Prostate gland (tissue), 2 donors: ENCODE measurements around the gene FBXW9.

ENCODE experiments used
- POLR2A ChIP-seq: fragments of 450-650 bp; IDR thresholded peaks from one replicate; pipeline ENCODE4 v1.6.1; 2016; ENCODE audit warnings: antibody characterized with exemption, mild to moderate bottlenecking
- POLR2AphosphoS5 ChIP-seq: sonication (generic); formaldehyde crosslinking; IDR thresholded peaks from one replicate; pipeline ENCODE4 v1.6.1; 2017; ENCODE audit warnings: antibody characterized with exemption
- TF ChIP-seq, protein P1 (sequence below), 4 experiments: fragments of 200-600 bp in 2 of 4; fragments of 450-650 bp in 2 of 4; sonication (generic) in 2 of 4; IDR thresholded peaks; 1 replicate in 3 of 4; 2 replicates in 1 of 4; pipeline ENCODE4 v1.5.1; 2016 to 2019; ENCODE audit warnings: antibody characterized with exemption in 4 of 4, mild to moderate bottlenecking in 2 of 4, moderate library complexity in 2 of 4

DNA sequence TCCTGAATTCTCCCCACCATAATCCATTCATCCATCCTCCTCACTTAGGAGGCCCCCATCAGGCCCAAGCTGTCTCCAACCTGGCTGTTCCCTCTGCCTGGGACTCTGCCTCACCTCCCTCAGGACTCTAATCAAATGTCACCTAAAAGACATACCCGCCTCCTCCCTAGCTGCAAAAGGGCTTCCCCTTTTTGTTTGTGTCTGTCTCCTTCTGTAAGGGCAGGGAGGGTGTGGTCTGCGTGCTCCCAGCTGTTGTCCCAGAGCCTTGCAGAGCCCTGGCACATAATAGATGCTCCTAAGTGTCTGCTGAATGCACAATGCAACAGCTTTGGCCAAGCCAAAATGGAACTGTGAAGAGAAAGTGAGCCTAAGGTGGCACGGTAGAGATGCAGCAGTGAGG lies 33.6 kb upstream of the FBXW9 start:
- TF ChIP-seq POLR2A, result no peak
- TF ChIP-seq, protein P1, sequence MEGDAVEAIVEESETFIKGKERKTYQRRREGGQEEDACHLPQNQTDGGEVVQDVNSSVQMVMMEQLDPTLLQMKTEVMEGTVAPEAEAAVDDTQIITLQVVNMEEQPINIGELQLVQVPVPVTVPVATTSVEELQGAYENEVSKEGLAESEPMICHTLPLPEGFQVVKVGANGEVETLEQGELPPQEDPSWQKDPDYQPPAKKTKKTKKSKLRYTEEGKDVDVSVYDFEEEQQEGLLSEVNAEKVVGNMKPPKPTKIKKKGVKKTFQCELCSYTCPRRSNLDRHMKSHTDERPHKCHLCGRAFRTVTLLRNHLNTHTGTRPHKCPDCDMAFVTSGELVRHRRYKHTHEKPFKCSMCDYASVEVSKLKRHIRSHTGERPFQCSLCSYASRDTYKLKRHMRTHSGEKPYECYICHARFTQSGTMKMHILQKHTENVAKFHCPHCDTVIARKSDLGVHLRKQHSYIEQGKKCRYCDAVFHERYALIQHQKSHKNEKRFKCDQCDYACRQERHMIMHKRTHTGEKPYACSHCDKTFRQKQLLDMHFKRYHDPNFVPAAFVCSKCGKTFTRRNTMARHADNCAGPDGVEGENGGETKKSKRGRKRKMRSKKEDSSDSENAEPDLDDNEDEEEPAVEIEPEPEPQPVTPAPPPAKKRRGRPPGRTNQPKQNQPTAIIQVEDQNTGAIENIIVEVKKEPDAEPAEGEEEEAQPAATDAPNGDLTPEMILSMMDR (IDR thresholded peaks at IDR 0.05), result no peak
- TF ChIP-seq POLR2AphosphoS5, result no peak
